Measurements from ENCODE around the gene SNED1. TPM values are rescaled to one million over a fixed set of nuclear protein-coding genes. Genes with fewer than 3 reads are reported as not detected.

SNED1 gene
- total and polyA plus RNA-seq, 2 experiments from 2014 or later, result 1.5 to 2.8 TPM

DNA sequence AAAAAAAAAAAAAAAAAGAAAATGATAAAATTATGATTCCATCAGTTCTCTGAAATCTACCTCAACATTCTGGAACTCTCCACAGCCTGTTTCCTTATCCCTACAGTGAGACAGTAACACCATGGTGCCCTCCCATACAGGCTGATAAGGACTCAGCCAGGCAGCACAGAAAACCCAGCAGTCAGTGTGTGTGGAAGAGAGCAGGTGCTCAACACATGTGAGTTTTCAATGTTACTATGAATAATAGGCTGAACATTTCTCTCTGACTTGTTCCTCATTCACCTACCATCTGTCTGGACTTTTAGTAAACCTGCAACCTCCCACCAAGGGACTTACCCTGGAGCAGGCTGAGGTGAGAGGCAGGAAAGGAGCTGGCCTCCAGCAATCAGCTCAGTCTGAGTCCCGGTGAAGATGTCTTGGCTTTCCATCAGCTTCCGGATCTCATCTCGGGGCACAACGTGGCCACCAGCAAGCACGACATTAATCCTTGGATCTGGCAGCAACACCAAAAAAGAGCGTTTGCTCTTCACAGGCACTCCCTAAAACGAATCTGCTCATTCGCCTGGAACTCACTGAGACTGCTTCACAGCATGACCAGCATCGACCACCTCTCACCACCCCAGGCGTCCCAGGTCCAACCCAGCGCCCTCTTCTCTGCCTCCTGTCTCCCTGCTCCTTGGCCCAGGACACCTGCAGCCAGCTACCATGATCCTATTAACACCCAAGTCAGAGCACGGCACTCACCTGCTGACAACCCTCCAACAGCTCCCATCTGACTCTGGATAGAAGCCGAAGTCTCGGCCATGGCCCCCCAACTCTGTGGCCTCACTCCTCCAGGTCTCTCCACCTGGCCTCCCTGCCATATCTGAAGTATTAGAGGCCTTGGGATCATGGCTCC lies 134.4 kb downstream of the SNED1 start:
- no peaks in the 10 kb centered on the region for H3K79me2 ChIP-seq (replicated peaks; ENCODE audit: insufficient read depth)
- no peaks in the 10 kb centered on the region for H3K27me3 ChIP-seq (ENCODE audit: insufficient read depth)
- no peaks in the 10 kb centered on the region for H3K9me2 ChIP-seq (ENCODE audit: insufficient read depth)
- Mint-ChIP-seq H3K27ac (no peak overlapping the region), H3K27me3 (ENCODE audit: insufficient read depth, low read depth, poor library complexity) (no peaks in the 10 kb centered on the region), H3K36me3 (ENCODE audit: low read depth) (peaks cover 38% of the 10 kb centered on the region), H3K4me3 (no peak overlapping the region), H3K4me1 (no peaks in the 10 kb centered on the region), H3K9me3 (no peaks in the 10 kb centered on the region)
- H3K4me2 ChIP-seq, result no peak overlapping the region
- no peak for DNase-seq (ENCODE audit: low spot score)
- H3K4me3 ChIP-seq, result no peak overlapping the region
- H3F3A ChIP-seq (replicated peaks; ENCODE audit: low read depth), result no peaks in the 10 kb centered on the region
- H3K4me1 ChIP-seq (ENCODE audit: insufficient read depth), result no peaks in the 10 kb centered on the region
- H3K36me3 ChIP-seq (ENCODE audit: insufficient read depth), result peaks cover 4% of the 10 kb centered on the region
- no peaks in the 10 kb centered on the region for H4K20me1 ChIP-seq (replicated peaks; ENCODE audit: insufficient read depth)
- no peak for ATAC-seq
- no peak overlapping the region for H2AFZ ChIP-seq
- TF ChIP-seq CREB1 (CRISPR knock-in tag; IDR thresholded peaks at IDR 0.05; ENCODE audit: low read depth) (no peak), STAT1 (IDR thresholded peaks at IDR 0.05; ENCODE audit: unreplicated experiment) (no peak), NANOG (IDR thresholded peaks at IDR 0.05; ENCODE audit: borderline replicate concordance) (no peak), ZNF114 (CRISPR knock-in tag; IDR thresholded peaks at IDR 0.05) (no peak), EZH2 (IDR thresholded peaks at IDR 0.05; ENCODE audit: low read depth, unreplicated experiment) (no peak)
- no peak overlapping the region for H3K27ac ChIP-seq (ENCODE audit: low read depth)

DNA sequence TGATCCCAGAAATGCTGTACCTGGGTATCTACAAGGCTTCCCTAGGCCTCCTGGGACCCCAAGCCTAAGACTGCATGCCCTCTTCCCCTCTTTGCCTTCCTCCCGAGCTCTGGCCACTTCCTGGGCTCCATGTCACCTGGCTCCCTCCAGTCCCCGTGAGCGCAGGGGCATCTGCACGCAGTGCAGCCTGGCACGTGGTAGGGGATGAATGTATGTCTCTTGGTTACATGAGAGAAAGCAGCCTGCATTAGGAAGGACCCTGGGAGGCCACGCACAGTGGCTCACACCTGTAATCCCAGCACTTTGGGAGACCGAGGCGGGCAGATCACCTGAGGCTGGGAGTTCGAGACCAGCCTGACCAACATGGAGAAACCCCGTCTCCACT lies 135.0 kb downstream of the SNED1 start:
- Histone ChIP-seq H3K27me3 (ENCODE audit: insufficient read depth) (no peaks in the 10 kb centered on the region), H3F3A (replicated peaks; ENCODE audit: low read depth) (no peaks in the 10 kb centered on the region), H3K4me3 (no peak overlapping the region), H4K20me1 (replicated peaks; ENCODE audit: insufficient read depth) (no peaks in the 10 kb centered on the region), H3K4me2 (no peak overlapping the region), H3K79me2 (replicated peaks; ENCODE audit: insufficient read depth) (no peaks in the 10 kb centered on the region), H2AFZ (no peak overlapping the region), H3K4me1 (ENCODE audit: insufficient read depth) (no peaks in the 10 kb centered on the region), H3K36me3 (ENCODE audit: insufficient read depth) (peaks cover 10% of the 10 kb centered on the region), H3K27ac (ENCODE audit: low read depth) (no peak overlapping the region), H3K9me2 (ENCODE audit: insufficient read depth) (no peaks in the 10 kb centered on the region)
- no peak overlapping the region for H3K4me3 Mint-ChIP-seq
- DNase-seq (ENCODE audit: low spot score), result no peak
- no peaks in the 10 kb centered on the region for H3K9me3 Mint-ChIP-seq
- H3K4me1 Mint-ChIP-seq, result no peaks in the 10 kb centered on the region
- no peak overlapping the region for H3K27ac Mint-ChIP-seq
- ATAC-seq, result no peak
- H3K36me3 Mint-ChIP-seq (ENCODE audit: low read depth), result peaks cover 41% of the 10 kb centered on the region
- TF ChIP-seq CREB1 (CRISPR knock-in tag; IDR thresholded peaks at IDR 0.05; ENCODE audit: low read depth), result no peak
- TF ChIP-seq, protein P1, sequence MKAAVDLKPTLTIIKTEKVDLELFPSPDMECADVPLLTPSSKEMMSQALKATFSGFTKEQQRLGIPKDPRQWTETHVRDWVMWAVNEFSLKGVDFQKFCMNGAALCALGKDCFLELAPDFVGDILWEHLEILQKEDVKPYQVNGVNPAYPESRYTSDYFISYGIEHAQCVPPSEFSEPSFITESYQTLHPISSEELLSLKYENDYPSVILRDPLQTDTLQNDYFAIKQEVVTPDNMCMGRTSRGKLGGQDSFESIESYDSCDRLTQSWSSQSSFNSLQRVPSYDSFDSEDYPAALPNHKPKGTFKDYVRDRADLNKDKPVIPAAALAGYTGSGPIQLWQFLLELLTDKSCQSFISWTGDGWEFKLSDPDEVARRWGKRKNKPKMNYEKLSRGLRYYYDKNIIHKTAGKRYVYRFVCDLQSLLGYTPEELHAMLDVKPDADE (IDR thresholded peaks at IDR 0.05), result no peak
- no peak for TF ChIP-seq POLR2AphosphoS5 (IDR thresholded peaks at IDR 0.05; ENCODE audit: low read depth)
- TF ChIP-seq, protein P2, sequence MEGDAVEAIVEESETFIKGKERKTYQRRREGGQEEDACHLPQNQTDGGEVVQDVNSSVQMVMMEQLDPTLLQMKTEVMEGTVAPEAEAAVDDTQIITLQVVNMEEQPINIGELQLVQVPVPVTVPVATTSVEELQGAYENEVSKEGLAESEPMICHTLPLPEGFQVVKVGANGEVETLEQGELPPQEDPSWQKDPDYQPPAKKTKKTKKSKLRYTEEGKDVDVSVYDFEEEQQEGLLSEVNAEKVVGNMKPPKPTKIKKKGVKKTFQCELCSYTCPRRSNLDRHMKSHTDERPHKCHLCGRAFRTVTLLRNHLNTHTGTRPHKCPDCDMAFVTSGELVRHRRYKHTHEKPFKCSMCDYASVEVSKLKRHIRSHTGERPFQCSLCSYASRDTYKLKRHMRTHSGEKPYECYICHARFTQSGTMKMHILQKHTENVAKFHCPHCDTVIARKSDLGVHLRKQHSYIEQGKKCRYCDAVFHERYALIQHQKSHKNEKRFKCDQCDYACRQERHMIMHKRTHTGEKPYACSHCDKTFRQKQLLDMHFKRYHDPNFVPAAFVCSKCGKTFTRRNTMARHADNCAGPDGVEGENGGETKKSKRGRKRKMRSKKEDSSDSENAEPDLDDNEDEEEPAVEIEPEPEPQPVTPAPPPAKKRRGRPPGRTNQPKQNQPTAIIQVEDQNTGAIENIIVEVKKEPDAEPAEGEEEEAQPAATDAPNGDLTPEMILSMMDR (conservative IDR thresholded peaks at IDR 0.05; ENCODE audit: low read depth in 2 of 2), result no peak
- no peak for TF ChIP-seq ZNF331 (CRISPR knock-in tag; IDR thresholded peaks at IDR 0.05; ENCODE audit: low read depth)
- TF ChIP-seq EZH2 (IDR thresholded peaks at IDR 0.05; ENCODE audit: low read depth, unreplicated experiment), result no peak
- TF ChIP-seq, protein P3, sequence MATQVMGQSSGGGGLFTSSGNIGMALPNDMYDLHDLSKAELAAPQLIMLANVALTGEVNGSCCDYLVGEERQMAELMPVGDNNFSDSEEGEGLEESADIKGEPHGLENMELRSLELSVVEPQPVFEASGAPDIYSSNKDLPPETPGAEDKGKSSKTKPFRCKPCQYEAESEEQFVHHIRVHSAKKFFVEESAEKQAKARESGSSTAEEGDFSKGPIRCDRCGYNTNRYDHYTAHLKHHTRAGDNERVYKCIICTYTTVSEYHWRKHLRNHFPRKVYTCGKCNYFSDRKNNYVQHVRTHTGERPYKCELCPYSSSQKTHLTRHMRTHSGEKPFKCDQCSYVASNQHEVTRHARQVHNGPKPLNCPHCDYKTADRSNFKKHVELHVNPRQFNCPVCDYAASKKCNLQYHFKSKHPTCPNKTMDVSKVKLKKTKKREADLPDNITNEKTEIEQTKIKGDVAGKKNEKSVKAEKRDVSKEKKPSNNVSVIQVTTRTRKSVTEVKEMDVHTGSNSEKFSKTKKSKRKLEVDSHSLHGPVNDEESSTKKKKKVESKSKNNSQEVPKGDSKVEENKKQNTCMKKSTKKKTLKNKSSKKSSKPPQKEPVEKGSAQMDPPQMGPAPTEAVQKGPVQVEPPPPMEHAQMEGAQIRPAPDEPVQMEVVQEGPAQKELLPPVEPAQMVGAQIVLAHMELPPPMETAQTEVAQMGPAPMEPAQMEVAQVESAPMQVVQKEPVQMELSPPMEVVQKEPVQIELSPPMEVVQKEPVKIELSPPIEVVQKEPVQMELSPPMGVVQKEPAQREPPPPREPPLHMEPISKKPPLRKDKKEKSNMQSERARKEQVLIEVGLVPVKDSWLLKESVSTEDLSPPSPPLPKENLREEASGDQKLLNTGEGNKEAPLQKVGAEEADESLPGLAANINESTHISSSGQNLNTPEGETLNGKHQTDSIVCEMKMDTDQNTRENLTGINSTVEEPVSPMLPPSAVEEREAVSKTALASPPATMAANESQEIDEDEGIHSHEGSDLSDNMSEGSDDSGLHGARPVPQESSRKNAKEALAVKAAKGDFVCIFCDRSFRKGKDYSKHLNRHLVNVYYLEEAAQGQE (IDR thresholded peaks at IDR 0.05; ENCODE audit: unreplicated experiment), result no peak
- TF ChIP-seq ZNF114 (CRISPR knock-in tag; IDR thresholded peaks at IDR 0.05), result no peak
- no peak for TF ChIP-seq NANOG (IDR thresholded peaks at IDR 0.05; ENCODE audit: borderline replicate concordance)
- no peak for TF ChIP-seq STAT1 (IDR thresholded peaks at IDR 0.05; ENCODE audit: unreplicated experiment)
- TF ChIP-seq EZH2phosphoT487 (IDR thresholded peaks at IDR 0.05; ENCODE audit: unreplicated experiment), result no peak
- H3K27me3 Mint-ChIP-seq (ENCODE audit: insufficient read depth, low read depth, poor library complexity), result no peaks in the 10 kb centered on the region

All from GM23338 (cell line).